Measurements from ENCODE around the gene CACHD1.

CACHD1 gene

DNA sequence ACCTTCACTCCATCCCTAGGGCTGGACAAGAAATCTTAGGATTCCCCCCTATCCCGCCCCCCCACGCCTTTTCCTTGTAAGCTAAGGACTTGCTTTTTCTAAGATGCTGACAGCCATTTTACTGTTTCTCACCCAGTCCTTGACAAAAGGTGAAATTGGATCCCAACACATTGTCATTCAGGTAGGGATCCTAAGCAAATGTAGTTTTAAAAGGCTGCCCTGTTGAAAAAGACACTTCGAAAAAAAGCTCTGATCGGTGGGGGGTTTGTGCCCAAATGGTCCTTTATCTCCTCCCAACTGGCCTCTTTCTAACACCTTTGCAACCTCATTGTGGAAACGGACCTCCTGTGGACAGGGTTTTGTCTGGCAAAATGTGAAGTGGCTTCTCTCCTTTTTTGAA is 2.9 kb downstream of the CACHD1 start:
- no peak for DNase-seq (ENCODE audit: low read depth in 1 of 2, low spot score in 1 of 2)

DNA sequence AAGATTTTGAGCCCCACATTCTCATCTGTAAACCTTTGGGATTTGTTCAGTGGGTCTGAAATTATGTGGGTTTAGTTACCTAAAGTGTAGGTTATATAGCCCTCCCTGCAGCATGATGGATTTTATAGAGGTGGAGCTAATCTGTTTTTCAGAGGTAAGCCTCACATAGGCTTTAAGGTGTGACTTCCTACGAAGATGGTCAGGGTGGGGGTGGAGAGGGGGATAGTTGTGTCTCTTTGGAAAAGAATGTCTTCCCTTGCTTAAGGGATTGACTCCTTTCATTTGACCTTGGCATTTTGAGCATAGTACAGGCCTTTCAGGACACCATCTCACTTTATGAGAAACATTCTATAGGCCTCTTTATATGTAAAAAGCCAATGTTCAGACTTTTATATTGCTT is 3.4 kb downstream of the CACHD1 start:
- DNase-seq (ENCODE audit: low read depth in 1 of 2, low spot score in 1 of 2) = no peak

DNA sequence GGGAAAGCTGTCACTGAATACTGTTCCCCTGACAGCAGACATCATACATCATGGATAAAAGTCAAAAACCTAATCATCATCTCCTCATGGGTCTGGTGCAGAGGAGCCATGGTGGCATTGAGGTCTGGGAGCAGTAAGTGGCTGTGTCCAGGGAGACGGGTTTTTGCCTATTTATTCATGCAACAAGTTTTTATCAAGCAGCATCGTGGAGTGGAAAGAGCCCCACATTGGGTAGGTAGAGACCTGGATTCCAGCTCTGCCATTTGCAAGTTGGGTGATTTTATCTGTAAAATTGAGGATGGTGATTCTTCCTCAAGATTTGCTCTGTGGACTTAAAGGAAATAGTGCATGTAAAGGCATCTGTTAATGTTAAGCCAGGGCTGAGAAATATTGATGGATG is 4.2 kb downstream of the CACHD1 start:
- no peak for DNase-seq (ENCODE audit: low read depth in 1 of 2, low spot score in 1 of 2)

- DNase-seq (ENCODE audit: low read depth in 1 of 2, low spot score in 1 of 2) = no peak
Measured at GRCh38 chr1:64474665-64475439, 4.9 kb downstream of the CACHD1 start.

DNA sequence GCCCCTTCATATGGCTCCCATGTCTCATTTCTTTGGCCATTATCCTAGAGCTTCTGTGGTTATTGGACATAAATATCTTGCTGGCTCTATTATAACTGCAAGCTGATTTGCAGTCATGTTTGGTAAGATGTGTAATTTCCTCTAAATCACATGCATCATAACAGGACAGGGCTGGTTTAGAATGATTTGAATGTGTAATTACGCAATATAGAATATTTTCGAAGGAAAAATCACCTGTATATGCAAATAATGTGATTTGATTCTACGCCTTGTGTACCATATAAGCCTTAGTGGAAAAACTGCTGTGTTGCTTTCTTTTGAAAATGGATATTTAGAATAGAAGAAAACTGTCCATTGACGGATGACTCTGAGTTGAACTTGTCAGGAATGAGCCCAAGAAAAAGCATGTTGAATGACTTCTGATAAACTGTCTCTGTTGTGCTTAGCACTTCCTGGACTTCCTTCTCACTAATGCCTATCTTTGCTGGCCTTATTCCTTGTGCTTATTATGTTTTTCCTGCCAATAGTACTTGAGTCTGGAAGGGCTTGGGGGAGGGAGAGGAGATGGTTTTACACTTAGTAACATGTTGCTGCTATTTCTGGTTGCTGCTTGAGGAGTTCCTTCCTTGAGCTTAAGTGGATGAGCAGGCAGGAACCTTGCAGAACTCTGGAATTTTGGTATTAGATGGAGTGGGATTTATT is 6.5 kb downstream of the CACHD1 start:
- no peak for DNase-seq (ENCODE audit: low read depth in 1 of 2, low spot score in 1 of 2)

- DNase-seq (ENCODE audit: low read depth in 1 of 2, low spot score in 1 of 2) = no peak
Measured at GRCh38 chr1:64478594-64479470, 8.9 kb downstream of the CACHD1 start.

- no peak for DNase-seq (ENCODE audit: low read depth in 1 of 2, low spot score in 1 of 2)
Measured at GRCh38 chr1:64479874-64480273, 9.9 kb downstream of the CACHD1 start.

DNA sequence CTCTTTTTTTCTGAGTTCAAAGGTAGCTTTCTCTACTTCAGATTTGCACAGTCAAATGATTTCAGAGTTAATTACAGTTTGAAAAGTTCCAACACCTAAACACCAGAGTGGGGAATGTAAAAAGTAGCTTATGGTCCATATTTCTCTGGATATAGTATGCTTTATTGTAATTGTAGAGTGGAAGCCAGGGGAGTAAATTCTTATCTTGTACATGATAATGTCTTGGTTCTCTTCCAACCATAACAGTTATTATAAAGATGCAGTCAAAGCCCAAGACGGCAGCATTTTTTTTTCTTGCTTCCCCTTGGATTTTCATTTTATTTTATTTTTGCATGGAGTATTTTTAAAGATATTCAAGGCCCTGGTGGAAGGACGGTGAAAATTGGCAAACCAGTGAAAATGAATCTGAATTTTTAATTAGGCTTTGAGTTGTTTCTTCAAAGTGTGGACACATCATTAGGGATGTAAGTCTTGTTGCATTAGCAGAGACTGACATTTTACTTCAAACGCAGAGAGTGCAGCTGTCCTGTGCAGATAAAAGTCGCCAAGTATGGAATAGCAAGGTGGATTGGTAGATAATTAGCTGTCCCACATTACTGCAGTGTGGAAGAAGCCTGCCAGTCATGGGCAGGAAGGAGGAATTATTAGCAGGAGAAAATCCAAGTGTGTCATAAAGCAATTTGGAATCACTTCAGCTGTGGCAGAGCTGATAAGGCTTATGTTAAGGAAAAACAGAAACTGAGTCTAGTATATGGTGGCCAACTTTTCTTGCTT is 11.3 kb downstream of the CACHD1 start:
- no peak for DNase-seq (ENCODE audit: low read depth in 1 of 2, low spot score in 1 of 2)

GRCh38 chr1:64482128-64482527 is 12.2 kb downstream of the CACHD1 start:
- DNase-seq (ENCODE audit: low read depth in 1 of 2, low spot score in 1 of 2) = no peak

GRCh38 chr1:64482720-64483119 is 12.8 kb downstream of the CACHD1 start:
- no peak for DNase-seq (ENCODE audit: low read depth in 1 of 2, low spot score in 1 of 2)

- DNase-seq (ENCODE audit: low read depth in 1 of 2, low spot score in 1 of 2) = no peak
Measured at GRCh38 chr1:64483731-64484414, 13.9 kb downstream of the CACHD1 start.

GRCh38 chr1:64484651-64485050 is 14.7 kb downstream of the CACHD1 start:
- no peak for DNase-seq (ENCODE audit: low read depth in 1 of 2, low spot score in 1 of 2)

DNA sequence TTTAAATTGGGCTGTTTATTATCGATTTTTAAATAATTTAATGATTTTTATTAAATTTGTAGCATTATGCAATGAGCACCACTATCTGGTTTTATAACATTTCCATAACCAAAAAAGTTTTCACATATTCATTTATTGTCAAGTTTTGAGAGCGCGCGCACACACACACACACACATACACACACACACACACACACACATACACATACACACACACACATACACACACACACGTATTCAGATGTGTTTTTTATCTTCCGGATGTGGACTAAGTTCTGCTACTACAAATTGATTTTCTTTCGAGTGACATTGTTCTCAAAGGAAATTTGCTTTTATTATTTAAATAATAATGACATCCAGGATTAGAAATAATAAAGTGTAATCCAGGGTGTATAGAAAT is 16.3 kb downstream of the CACHD1 start:
- DNase-seq (ENCODE audit: low read depth in 1 of 2, low spot score in 1 of 2) = no peak

GRCh38 chr1:64487061-64487460 is 17.1 kb downstream of the CACHD1 start:
- no peak for DNase-seq (ENCODE audit: low read depth in 1 of 2, low spot score in 1 of 2)

- DNase-seq (ENCODE audit: low read depth in 1 of 2, low spot score in 1 of 2) = no peak
Measured at GRCh38 chr1:64488862-64489261, 18.9 kb downstream of the CACHD1 start.

GRCh38 chr1:64489707-64490106 is 19.8 kb downstream of the CACHD1 start:
- DNase-seq (ENCODE audit: low read depth in 1 of 2, low spot score in 1 of 2) = no peak

- DNase-seq (ENCODE audit: low read depth in 1 of 2, low spot score in 1 of 2) = no peak
Measured at GRCh38 chr1:64490213-64490818, 20.4 kb downstream of the CACHD1 start.

DNA sequence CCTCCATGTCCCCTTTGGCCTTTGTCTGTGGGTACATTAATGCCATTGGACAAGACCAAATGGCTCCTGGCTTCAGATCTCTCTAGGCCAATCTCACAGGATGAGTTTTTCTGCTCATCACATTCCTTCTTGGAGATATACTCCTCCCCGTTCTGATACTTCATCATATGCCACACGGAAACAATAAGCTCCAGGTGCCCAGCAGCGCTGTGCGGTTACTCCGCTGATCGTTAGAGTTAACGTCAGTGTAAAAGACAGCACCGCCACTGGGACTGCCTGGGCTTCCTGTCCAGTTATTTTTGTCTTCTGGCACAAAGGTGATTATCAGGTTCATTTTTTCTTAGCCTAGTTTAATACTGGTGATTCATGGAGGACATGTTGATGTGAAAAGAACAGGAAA is 22.5 kb downstream of the CACHD1 start:
- DNase-seq (ENCODE audit: low read depth in 1 of 2, low spot score in 1 of 2) = no peak

DNA sequence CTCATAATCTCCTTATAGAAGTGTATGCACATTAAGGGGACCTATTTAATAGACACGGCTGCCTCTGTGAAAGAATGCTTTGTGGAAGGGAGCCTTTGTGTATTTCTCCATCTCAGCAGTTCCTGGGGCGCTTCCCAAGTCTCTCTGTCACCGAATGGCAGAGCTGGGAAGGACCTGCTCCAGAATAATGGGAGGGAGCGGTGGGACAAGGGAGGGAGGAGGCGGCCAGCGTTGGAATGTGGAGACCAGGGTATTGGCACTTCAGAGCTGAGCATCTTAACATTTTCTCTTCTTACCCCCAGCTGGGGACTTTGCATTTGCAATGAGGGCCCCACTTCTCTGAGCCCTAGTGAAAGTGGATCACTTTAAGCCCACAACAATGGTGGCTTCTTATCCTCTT is 23.9 kb downstream of the CACHD1 start:
- DNase-seq (ENCODE audit: low read depth in 1 of 2, low spot score in 1 of 2) = no peak

GRCh38 chr1:64494659-64495058 is 24.7 kb downstream of the CACHD1 start:
- DNase-seq (ENCODE audit: low read depth in 1 of 2, low spot score in 1 of 2) = no peak

All from stimulated activated CD4-positive, alpha-beta T cell treated with anti-CD3 and anti-CD28 coated beads, Interleukin-15, amount 100 ng/mL, for 1 hour (primary cell).